Fibroblast of lung (primary cell): ENCODE measurements around the gene HAPLN1. TPM values are rescaled to one million over a fixed set of nuclear protein-coding genes. Genes with fewer than 3 reads are reported as not detected.
"Not testable (repeated sequence)": the region's sequence is repeated elsewhere in the genome, so short reads cannot be mapped to it uniquely, and the experiment has no call there.

ENCODE experiments used
- DNase-seq, 2 donors: peaks; one replicate each; pipeline versions ENCODE4 v3.0.0 to v3.0.0-alpha.2; 2010; ENCODE audit warnings: low read depth in 2 of 2
- H2AFZ ChIP-seq: 2 replicates; pipeline ENCODE4 v1.5.1; 2012; ENCODE audit warnings: low read length, control low read depth, inconsistent platforms
- H3K27ac ChIP-seq: 2 replicates; pipeline ENCODE4 v1.5.1; 2011; ENCODE audit warnings: low read length, control low read depth; ENCODE audit not compliant: insufficient read depth
- H3K27me3 ChIP-seq: 2 replicates; pipeline ENCODE4 v1.5.1; 2011; ENCODE audit warnings: mild to moderate bottlenecking, low read length; ENCODE audit not compliant: control insufficient read depth, insufficient read depth
- H3K36me3 ChIP-seq: 2 replicates; pipeline ENCODE4 v1.5.1; 2011; ENCODE audit warnings: low read length; ENCODE audit not compliant: control insufficient read depth, insufficient read depth
- H3K4me1 ChIP-seq: 2 replicates; pipeline ENCODE4 v1.5.1; 2011; ENCODE audit warnings: low read length; ENCODE audit not compliant: control insufficient read depth, insufficient read depth; ENCODE audit errors: extremely low read depth
- H3K4me2 ChIP-seq: 2 replicates; pipeline ENCODE4 v1.5.1; 2011; ENCODE audit warnings: low read length, control low read depth; ENCODE audit not compliant: insufficient read depth; ENCODE audit errors: extremely low read depth
- H3K4me3 ChIP-seq, 4 experiments: fragments of 200-600 bp in 1 of 4; sonication (generic) in 1 of 4; replicated peaks in 1 of 4; 2 replicates each; pipeline ENCODE4 v1.5.1; 2011 to 2016; ENCODE audit warnings: low read length in 4 of 4, low read depth in 3 of 4, mild to moderate bottlenecking in 3 of 4, control low read depth in 2 of 4, inconsistent platforms in 1 of 4, mixed read lengths in 1 of 4; ENCODE audit not compliant: insufficient read depth in 1 of 4; ENCODE audit errors: control extremely low read depth in 1 of 4
- H3K79me2 ChIP-seq: 2 replicates; pipeline ENCODE4 v1.5.1; 2012; ENCODE audit warnings: mild to moderate bottlenecking, low read length, inconsistent platforms; ENCODE audit not compliant: control insufficient read depth, insufficient read depth
- H3K9ac ChIP-seq: 2 replicates; pipeline ENCODE4 v1.5.1; 2011; ENCODE audit warnings: mild to moderate bottlenecking, low read length, control low read depth; ENCODE audit not compliant: insufficient read depth
- H3K9me3 ChIP-seq: 2 replicates; pipeline ENCODE4 v1.5.1; 2012; ENCODE audit warnings: low read depth, low read length; ENCODE audit not compliant: control insufficient read depth, insufficient read depth
- H4K20me1 ChIP-seq: 2 replicates; pipeline ENCODE4 v1.5.1; 2011; ENCODE audit warnings: low read length; ENCODE audit not compliant: control insufficient read depth, insufficient read depth; ENCODE audit errors: extremely low read depth
- CTCF ChIP-seq, 2 donors: IDR thresholded peaks in 1 of 2; conservative IDR thresholded peaks in 1 of 2; 1 replicate in 1 of 2; 2 replicates in 1 of 2; pipeline ENCODE4 v1.5.1; 2011 to 2012; ENCODE audit warnings: low read length in 2 of 2, control low read depth in 1 of 2, inconsistent platforms in 1 of 2, low read depth in 1 of 2, mild to moderate bottlenecking in 1 of 2
- EZH2 ChIP-seq: IDR thresholded peaks from 2 replicates; pipeline ENCODE4 v1.5.1; 2012; ENCODE audit warnings: low read length, control low read depth, mild to moderate bottlenecking; ENCODE audit errors: missing control alignments
- polyA plus RNA-seq, 2 donors: library from polyadenylated mRNA; depleted of rRNA in 1 of 2; stranded (reverse) in 1 of 2; unstranded in 1 of 2; fragments of >200 nt; gene quantifications; 2 replicates each; pipeline ENCODE4 v1.2.1, GENCODE V29; 2011 to 2012; ENCODE audit warnings: missing spikeins in 1 of 2
- total RNA-seq: library from RNA; depleted of rRNA; stranded (reverse); fragments of >200 nt; gene quantifications from 2 replicates; pipeline ENCODE4 v1.2.1, GENCODE V29; 2014

Gene HAPLN1
- total and polyA plus RNA-seq, 2 donors (not counting 1 experiment from before 2014, with no cell fraction given) = 0.17 to 7.7 TPM

GRCh38 chr5:83742089-83742488 lies 21.4 kb upstream of the HAPLN1 start:
- Histone ChIP-seq H3K4me3 (no peak overlapping the region), H3K27ac (no peak overlapping the region), H3K9ac (no peak overlapping the region), H3K9me3 (no peaks in the 10 kb centered on the region), H3K4me2 (no peak overlapping the region), H4K20me1 (no peaks in the 10 kb centered on the region), H3K4me1 (no peaks in the 10 kb centered on the region), H3K27me3 (no peaks in the 10 kb centered on the region), H2AFZ (no peak overlapping the region), H3K79me2 (no peaks in the 10 kb centered on the region), H3K36me3 (no peaks in the 10 kb centered on the region)
- TF ChIP-seq EZH2 (no peak), CTCF (conservative IDR thresholded peaks at IDR 0.05 in 1 of 2, IDR thresholded peaks at IDR 0.05 in 1 of 2; ENCODE audit: low read depth in 1 of 2, low read length in 2 of 2) (no peak)
- DNase-seq = no peak

GRCh38 chr5:83741571-83741970 lies 20.9 kb upstream of the HAPLN1 start:
- H3K36me3 ChIP-seq = no peaks in the 10 kb centered on the region

GRCh38 chr5:83740741-83741140 lies 20.1 kb upstream of the HAPLN1 start:
- H3K79me2 ChIP-seq = no peaks in the 10 kb centered on the region
- H3K27ac ChIP-seq = no peak overlapping the region
- H3K9ac ChIP-seq = no peak overlapping the region
- H3K4me1 ChIP-seq = no peaks in the 10 kb centered on the region
- H3K4me2 ChIP-seq = no peak overlapping the region
- no peak for DNase-seq
- H3K36me3 ChIP-seq = no peaks in the 10 kb centered on the region
- no peak overlapping the region for H2AFZ ChIP-seq
- H4K20me1 ChIP-seq = no peaks in the 10 kb centered on the region
- no peak for TF ChIP-seq CTCF (conservative IDR thresholded peaks at IDR 0.05 in 1 of 2, IDR thresholded peaks at IDR 0.05 in 1 of 2; ENCODE audit: low read depth in 1 of 2, low read length in 2 of 2)
- no peak for TF ChIP-seq EZH2
- no peak overlapping the region for H3K4me3 ChIP-seq
- H3K9me3 ChIP-seq = no peaks in the 10 kb centered on the region
- H3K27me3 ChIP-seq = no peaks in the 10 kb centered on the region

More at GRCh38 chr5:83741571-83741970, 20.9 kb upstream of the HAPLN1 start:
- Histone ChIP-seq H3K9ac (no peak overlapping the region), H4K20me1 (no peaks in the 10 kb centered on the region), H3K4me2 (no peak overlapping the region), H3K27ac (no peak overlapping the region), H3K27me3 (no peaks in the 10 kb centered on the region), H2AFZ (no peak overlapping the region), H3K79me2 (no peaks in the 10 kb centered on the region), H3K4me1 (no peaks in the 10 kb centered on the region), H3K4me3 (no peak overlapping the region), H3K9me3 (no peaks in the 10 kb centered on the region)
- TF ChIP-seq EZH2 (no peak), CTCF (conservative IDR thresholded peaks at IDR 0.05 in 1 of 2, IDR thresholded peaks at IDR 0.05 in 1 of 2; ENCODE audit: low read depth in 1 of 2, low read length in 2 of 2) (no peak)
- DNase-seq = no peak

GRCh38 chr5:83736169-83736568 lies 15.5 kb upstream of the HAPLN1 start:
- H3K36me3 ChIP-seq, H3K4me3 ChIP-seq, H3K4me1 ChIP-seq, DNase-seq, H3K9me3 ChIP-seq, H2AFZ ChIP-seq, H3K9ac ChIP-seq, H3K79me2 ChIP-seq, H3K27ac ChIP-seq, H4K20me1 ChIP-seq, H3K27me3 ChIP-seq, H3K4me2 ChIP-seq: not testable (repeated sequence)

GRCh38 chr5:83735058-83735457 lies 14.4 kb upstream of the HAPLN1 start:
- H3K4me1 ChIP-seq, H3K4me2 ChIP-seq, H2AFZ ChIP-seq, H4K20me1 ChIP-seq, H3K27me3 ChIP-seq, H3K9ac ChIP-seq, H3K79me2 ChIP-seq, H3K4me3 ChIP-seq, H3K27ac ChIP-seq, H3K36me3 ChIP-seq, H3K9me3 ChIP-seq, DNase-seq: not testable (repeated sequence)
